Prostate gland (tissue), 2 donors: ENCODE data around the gene CPT1B.

ENCODE experiments used
- POLR2A ChIP-seq: fragments of 450-650 bp; IDR thresholded peaks from one replicate; pipeline ENCODE4 v1.6.1; 2016; ENCODE audit warnings: antibody characterized with exemption, mild to moderate bottlenecking
- TF ChIP-seq, protein P1 (sequence below), 4 experiments: fragments of 200-600 bp in 2 of 4; fragments of 450-650 bp in 2 of 4; sonication (generic) in 2 of 4; IDR thresholded peaks; 1 replicate in 3 of 4; 2 replicates in 1 of 4; pipeline ENCODE4 v1.5.1; 2016 to 2019; ENCODE audit warnings: antibody characterized with exemption in 4 of 4, mild to moderate bottlenecking in 2 of 4, moderate library complexity in 2 of 4

DNA sequence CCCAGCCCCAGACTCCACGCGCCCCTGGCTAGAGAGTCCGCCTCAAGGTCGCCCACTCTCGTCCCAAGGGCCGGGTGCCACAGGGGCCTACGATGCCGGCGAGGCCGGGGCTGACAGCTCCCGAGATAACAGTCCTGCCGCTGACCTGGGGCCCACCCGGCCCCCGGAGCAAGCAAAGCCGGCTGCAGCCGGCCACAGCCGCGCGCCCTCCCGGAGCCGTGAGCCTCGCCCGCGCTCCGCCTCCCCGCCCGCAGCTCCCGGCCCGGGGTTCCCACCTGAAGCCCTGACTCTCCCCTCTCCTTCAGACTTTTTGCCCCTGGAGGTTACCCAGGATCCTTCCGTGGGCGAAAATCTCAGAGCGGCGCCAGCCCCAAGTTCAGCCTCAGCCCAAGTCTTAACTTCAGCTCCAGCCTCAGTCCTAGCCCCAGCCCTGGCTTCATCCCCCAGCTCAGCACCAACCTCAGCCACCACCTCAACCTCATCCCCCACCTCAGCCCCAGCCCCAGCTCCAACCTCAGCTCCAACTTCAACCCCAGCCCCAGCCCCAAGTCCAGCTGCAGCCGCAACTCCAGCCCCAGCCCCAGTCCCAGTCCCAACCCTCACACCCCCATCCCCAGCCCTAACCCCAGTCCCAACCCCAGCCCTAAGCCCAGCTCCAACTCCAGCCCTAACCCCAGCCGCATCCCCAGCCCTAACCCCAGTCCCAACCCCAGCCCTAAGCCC is 30.8 kb downstream of the CPT1B start:
- TF ChIP-seq, protein P1, sequence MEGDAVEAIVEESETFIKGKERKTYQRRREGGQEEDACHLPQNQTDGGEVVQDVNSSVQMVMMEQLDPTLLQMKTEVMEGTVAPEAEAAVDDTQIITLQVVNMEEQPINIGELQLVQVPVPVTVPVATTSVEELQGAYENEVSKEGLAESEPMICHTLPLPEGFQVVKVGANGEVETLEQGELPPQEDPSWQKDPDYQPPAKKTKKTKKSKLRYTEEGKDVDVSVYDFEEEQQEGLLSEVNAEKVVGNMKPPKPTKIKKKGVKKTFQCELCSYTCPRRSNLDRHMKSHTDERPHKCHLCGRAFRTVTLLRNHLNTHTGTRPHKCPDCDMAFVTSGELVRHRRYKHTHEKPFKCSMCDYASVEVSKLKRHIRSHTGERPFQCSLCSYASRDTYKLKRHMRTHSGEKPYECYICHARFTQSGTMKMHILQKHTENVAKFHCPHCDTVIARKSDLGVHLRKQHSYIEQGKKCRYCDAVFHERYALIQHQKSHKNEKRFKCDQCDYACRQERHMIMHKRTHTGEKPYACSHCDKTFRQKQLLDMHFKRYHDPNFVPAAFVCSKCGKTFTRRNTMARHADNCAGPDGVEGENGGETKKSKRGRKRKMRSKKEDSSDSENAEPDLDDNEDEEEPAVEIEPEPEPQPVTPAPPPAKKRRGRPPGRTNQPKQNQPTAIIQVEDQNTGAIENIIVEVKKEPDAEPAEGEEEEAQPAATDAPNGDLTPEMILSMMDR (IDR thresholded peaks at IDR 0.05): no peak
- no peak for TF ChIP-seq POLR2A
